AML-193 (cell line): ENCODE data around the gene MEA1.

ENCODE experiments used
- DNase-seq, 2 experiments: peaks; one replicate each; lab custom pipeline; 2025; lab: John Stamatoyannopoulos, UW

The MEA1 gene

GRCh38 chr6:42970871-42971612 lies 42.7 kb downstream of the MEA1 start:
- DNase-seq, result no peak

- no peak for DNase-seq
These were observed 43.8 kb downstream of the MEA1 start for GRCh38 chr6:42969934-42970333.

- no peak for DNase-seq
These were observed 44.3 kb downstream of the MEA1 start for GRCh38 chr6:42969431-42969830.

DNA sequence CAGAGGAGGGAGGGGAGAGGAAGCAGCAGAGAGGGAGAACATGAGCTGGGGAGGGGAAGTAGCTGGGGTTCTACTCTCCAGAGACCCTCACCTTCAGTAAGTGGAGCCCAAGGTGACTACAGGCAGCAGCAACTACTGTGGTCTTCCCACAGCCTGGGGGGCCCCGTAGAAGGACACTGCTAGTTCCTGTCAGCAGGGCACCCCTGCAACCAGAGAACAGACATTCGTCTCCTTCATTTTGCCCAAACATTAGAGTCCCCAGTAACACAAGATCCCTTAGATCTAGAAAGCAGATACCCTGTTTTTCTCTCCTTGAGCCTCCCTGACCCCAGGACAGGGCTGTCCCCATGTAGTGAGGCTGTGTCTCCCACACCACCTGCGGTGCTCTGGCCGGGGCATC lies 45.0 kb downstream of the MEA1 start:
- no peak for DNase-seq

- no peak for DNase-seq
These were observed 45.5 kb downstream of the MEA1 start for GRCh38 chr6:42968126-42968701.

GRCh38 chr6:42967228-42967627 lies 46.5 kb downstream of the MEA1 start:
- DNase-seq, result no peak

DNA sequence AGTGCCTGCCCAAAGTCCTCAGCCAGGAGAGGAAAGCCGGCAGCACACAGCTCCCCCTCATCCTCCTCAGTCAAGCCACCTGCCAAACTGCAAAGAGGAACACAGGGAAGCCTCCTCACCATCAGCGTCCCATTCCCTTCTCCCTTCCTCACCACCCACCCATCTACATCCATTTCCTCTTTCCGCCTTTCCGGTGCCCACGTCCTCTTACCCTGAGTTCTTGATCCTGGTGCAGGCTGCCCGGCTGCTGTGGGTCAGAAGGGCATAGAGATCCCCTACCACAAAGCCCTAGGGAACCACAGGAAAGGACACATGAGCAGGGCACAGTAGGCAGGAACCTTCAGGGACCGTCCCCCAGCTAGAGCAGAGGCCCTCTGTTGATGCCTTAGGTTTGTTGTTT lies 47.2 kb downstream of the MEA1 start:
- no peak for DNase-seq

GRCh38 chr6:42963855-42964605 lies 49.7 kb downstream of the MEA1 start:
- peak; percentile 58 to 69 for DNase-seq

GRCh38 chr6:42963179-42963854 lies 50.4 kb downstream of the MEA1 start:
- DNase-seq, result no peak

GRCh38 chr6:42962502-42963178 lies 51.1 kb downstream of the MEA1 start:
- DNase-seq, result no peak

DNA sequence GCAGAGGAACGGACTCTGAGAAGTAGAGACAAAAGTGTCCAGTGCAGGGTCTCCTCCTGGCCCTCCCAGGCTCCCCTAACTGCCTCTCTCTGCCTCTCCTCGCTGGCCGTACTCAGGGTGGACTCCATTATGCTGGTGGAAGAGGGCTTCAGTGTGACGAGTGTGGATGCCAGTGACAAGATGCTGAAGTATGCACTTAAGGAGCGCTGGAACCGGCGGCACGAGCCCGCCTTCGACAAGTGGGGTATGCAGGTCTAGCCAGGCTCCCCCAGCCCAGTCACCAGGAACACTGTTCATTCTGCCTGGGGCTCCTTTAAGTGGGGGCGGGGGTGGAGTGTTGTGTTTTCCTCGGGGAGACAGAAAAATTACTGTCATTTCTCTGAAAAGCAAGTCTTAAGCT lies 51.6 kb downstream of the MEA1 start:
- DNase-seq, result no peak
